ENCODE data around the gene ARHGEF38.

The ARHGEF38 gene

GRCh38 chr4:105543346-105543745 lies 9.1 kb upstream of the ARHGEF38 start:
- Histone ChIP-seq H3K9me2 (ENCODE audit: low read depth, low read length) (no peaks in the 10 kb centered on the region), H3K79me2 (ENCODE audit: insufficient read depth, low read length) (no peaks in the 10 kb centered on the region), H3K4me3 (ENCODE audit: low read depth, low read length, poor library complexity, severe bottlenecking) (no peak overlapping the region), H4K20me1 (ENCODE audit: insufficient read depth, low read length) (no peaks in the 10 kb centered on the region), H3K4me1 (ENCODE audit: insufficient read depth, low read length, severe bottlenecking) (no peaks in the 10 kb centered on the region), H3K9ac (ENCODE audit: low read length) (no peak overlapping the region), H3K36me3 (ENCODE audit: insufficient read depth, low read length) (no peaks in the 10 kb centered on the region), H2AFZ (ENCODE audit: low read length) (no peak overlapping the region), H3K27ac (ENCODE audit: low read depth, low read length, poor library complexity, severe bottlenecking) (no peak overlapping the region), H3K27me3 (ENCODE audit: insufficient read depth, low read length) (no peaks in the 10 kb centered on the region), H3K9me3 (ENCODE audit: low read length) (no peaks in the 10 kb centered on the region), H3F3A (ENCODE audit: insufficient read depth, low read length) (no peaks in the 10 kb centered on the region), H3K4me2 (ENCODE audit: low read length) (no peak overlapping the region)
- TF ChIP-seq, protein P1, sequence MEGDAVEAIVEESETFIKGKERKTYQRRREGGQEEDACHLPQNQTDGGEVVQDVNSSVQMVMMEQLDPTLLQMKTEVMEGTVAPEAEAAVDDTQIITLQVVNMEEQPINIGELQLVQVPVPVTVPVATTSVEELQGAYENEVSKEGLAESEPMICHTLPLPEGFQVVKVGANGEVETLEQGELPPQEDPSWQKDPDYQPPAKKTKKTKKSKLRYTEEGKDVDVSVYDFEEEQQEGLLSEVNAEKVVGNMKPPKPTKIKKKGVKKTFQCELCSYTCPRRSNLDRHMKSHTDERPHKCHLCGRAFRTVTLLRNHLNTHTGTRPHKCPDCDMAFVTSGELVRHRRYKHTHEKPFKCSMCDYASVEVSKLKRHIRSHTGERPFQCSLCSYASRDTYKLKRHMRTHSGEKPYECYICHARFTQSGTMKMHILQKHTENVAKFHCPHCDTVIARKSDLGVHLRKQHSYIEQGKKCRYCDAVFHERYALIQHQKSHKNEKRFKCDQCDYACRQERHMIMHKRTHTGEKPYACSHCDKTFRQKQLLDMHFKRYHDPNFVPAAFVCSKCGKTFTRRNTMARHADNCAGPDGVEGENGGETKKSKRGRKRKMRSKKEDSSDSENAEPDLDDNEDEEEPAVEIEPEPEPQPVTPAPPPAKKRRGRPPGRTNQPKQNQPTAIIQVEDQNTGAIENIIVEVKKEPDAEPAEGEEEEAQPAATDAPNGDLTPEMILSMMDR (IDR thresholded peaks at IDR 0.05; ENCODE audit: low read length) = no peak
- TF ChIP-seq EZH2 (IDR thresholded peaks at IDR 0.05; ENCODE audit: borderline replicate concordance, low read length) = no peak

DNA sequence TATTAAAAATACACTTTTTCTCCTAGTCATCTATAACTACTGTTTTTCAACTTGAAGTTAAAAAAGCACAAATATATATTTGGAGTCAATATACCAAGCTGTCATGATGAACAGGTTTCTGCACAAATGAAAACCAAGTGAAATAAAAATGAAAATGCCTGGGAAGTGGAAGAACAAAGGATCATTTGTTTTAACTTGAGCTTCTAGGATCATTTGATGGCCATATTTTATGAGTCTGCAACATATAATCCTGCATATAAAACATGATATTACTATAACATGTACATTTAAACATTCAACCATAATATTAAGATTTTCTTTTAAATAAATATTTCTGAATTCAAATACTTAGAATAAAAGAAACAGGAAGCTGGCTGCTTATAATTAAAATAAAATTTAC lies 8.5 kb upstream of the ARHGEF38 start:
- Histone ChIP-seq H3K4me3 (ENCODE audit: low read depth, low read length, poor library complexity, severe bottlenecking) (no peak overlapping the region), H3K36me3 (ENCODE audit: insufficient read depth, low read length) (no peaks in the 10 kb centered on the region), H3K27me3 (ENCODE audit: insufficient read depth, low read length) (no peaks in the 10 kb centered on the region), H4K20me1 (ENCODE audit: insufficient read depth, low read length) (no peaks in the 10 kb centered on the region), H3K9ac (ENCODE audit: low read length) (no peak overlapping the region), H3F3A (ENCODE audit: insufficient read depth, low read length) (no peaks in the 10 kb centered on the region), H3K9me3 (ENCODE audit: low read length) (no peaks in the 10 kb centered on the region), H2AFZ (ENCODE audit: low read length) (no peak overlapping the region), H3K27ac (ENCODE audit: low read depth, low read length, poor library complexity, severe bottlenecking) (no peak overlapping the region), H3K9me2 (ENCODE audit: low read depth, low read length) (no peaks in the 10 kb centered on the region), H3K4me1 (ENCODE audit: insufficient read depth, low read length, severe bottlenecking) (no peaks in the 10 kb centered on the region), H3K79me2 (ENCODE audit: insufficient read depth, low read length) (no peaks in the 10 kb centered on the region), H3K4me2 (ENCODE audit: low read length) (no peak overlapping the region)
- no peak for TF ChIP-seq EZH2 (IDR thresholded peaks at IDR 0.05; ENCODE audit: borderline replicate concordance, low read length)
- TF ChIP-seq, protein P1 (IDR thresholded peaks at IDR 0.05; ENCODE audit: low read length) = no peak

DNA sequence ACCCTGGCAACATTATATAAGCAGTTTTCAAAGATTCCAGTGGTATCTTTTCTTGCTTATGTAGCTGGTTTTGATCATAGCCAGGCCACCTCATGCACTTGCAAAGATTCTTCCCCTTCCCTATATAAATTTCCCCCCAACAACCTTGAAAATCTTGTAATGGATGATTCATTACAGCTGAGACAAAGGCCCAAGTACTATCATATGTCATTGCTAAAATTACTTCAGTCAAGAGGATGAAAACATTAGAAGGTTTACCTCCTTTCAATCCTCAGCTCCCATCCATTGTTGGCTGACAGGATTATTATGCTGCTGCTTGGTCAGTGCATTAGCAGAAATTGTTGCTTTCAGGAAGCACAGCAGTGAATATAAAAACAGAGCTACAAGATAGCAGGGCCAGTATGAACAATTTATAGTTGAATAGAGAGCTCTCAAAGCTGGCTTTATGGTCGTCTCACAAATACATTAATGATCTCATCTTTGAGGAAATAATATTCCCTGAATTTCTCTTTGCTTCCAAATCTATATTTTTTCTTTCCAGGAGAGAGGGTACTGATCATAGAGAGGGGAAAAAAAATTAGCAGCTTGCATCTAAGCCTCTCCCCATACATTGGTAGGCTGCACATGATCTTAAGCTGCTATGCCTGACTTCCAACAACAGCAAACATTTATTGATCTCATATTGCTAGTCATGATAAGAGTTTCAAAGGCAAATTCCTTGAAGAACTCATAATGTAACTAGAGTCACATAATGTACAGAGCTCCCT lies 7.7 kb upstream of the ARHGEF38 start:
- no peak overlapping the region for H3K4me2 ChIP-seq (ENCODE audit: low read length)

More for the DNA sequence above, 7.7 kb upstream of the ARHGEF38 start:
- Histone ChIP-seq H4K20me1 (ENCODE audit: insufficient read depth, low read length) (no peaks in the 10 kb centered on the region), H3K9me3 (ENCODE audit: low read length) (no peaks in the 10 kb centered on the region), H3K9me2 (ENCODE audit: low read depth, low read length) (no peaks in the 10 kb centered on the region), H3K79me2 (ENCODE audit: insufficient read depth, low read length) (no peaks in the 10 kb centered on the region), H3K9ac (ENCODE audit: low read length) (no peak overlapping the region), H3K27me3 (ENCODE audit: insufficient read depth, low read length) (no peaks in the 10 kb centered on the region), H3K27ac (ENCODE audit: low read depth, low read length, poor library complexity, severe bottlenecking) (no peak overlapping the region), H3F3A (ENCODE audit: insufficient read depth, low read length) (no peaks in the 10 kb centered on the region), H3K36me3 (ENCODE audit: insufficient read depth, low read length) (no peaks in the 10 kb centered on the region), H3K4me3 (ENCODE audit: low read depth, low read length, poor library complexity, severe bottlenecking) (no peak overlapping the region), H2AFZ (ENCODE audit: low read length) (no peak overlapping the region), H3K4me1 (ENCODE audit: insufficient read depth, low read length, severe bottlenecking) (no peaks in the 10 kb centered on the region)
- TF ChIP-seq, protein P1 (IDR thresholded peaks at IDR 0.05; ENCODE audit: low read length) = no peak
- TF ChIP-seq EZH2 (IDR thresholded peaks at IDR 0.05; ENCODE audit: borderline replicate concordance, low read length) = no peak

All from OCI-LY1 (cell line).